HG02884 (cell line): ENCODE results near the gene UTP15.

Source experiments
- ATAC-seq: cut with Tn5 transposase; IDR thresholded peaks from one replicate; pipeline ENCODE4 v1.9.1; 2021; ENCODE audit warnings: mild to moderate bottlenecking, moderate library complexity; ENCODE audit not compliant: unreplicated experiment

UTP15 gene, protein sequence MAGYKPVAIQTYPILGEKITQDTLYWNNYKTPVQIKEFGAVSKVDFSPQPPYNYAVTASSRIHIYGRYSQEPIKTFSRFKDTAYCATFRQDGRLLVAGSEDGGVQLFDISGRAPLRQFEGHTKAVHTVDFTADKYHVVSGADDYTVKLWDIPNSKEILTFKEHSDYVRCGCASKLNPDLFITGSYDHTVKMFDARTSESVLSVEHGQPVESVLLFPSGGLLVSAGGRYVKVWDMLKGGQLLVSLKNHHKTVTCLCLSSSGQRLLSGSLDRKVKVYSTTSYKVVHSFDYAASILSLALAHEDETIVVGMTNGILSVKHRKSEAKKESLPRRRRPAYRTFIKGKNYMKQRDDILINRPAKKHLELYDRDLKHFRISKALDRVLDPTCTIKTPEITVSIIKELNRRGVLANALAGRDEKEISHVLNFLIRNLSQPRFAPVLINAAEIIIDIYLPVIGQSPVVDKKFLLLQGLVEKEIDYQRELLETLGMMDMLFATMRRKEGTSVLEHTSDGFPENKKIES

DNA sequence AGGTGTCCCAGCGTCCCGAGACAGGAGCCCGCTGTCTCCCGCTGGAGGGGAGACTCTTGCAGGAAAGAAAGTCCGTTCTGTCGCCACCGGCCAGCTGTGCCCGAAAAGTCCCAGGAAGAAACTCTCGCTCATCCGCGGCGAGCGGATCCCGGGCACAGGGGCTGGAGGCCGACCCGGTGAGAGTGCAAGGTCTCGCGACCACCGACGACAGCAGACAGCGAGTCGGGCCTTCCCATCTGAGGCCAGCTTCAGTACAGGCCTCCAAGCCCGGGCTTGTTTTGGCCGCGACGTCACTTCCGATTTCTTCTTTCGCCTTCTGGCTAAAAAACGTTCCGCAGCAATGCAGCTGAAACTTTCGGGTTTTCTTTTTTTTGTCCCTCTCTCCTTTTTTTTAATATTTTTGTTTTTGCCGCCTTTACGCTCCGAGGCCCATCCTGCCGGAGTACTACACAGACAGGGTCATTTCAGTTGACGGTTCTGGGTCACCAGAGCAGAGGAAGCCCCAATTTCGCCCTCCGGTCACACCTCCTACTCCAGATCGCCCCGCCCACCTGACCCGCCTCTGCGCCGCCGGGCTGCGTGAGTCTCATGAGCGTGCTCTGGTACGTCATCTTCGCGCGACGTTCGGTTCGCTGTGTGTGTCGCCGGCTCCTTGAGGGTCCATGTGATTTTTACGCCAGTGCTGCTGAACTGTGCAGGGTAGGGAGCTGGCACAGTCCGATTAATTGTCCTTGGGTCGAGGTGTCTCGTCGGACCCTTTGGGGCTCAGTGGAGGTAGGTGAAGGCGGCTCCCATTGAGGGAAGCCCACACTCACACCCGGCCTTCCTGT, at the start of gene UTP15, which contains the start of gene ANKRA2:
Gene UTP15 (plus strand): TSS at position 605 of the 830 bp plus-strand sequence. CDS start 1,602 bp downstream, outside the sequence.
Gene ANKRA2 (minus strand): TSS at position 501 of the 830 bp plus-strand sequence. CDS start 2,758 bp downstream, outside the sequence.
- peak; percentile 95 for ATAC-seq

DNA sequence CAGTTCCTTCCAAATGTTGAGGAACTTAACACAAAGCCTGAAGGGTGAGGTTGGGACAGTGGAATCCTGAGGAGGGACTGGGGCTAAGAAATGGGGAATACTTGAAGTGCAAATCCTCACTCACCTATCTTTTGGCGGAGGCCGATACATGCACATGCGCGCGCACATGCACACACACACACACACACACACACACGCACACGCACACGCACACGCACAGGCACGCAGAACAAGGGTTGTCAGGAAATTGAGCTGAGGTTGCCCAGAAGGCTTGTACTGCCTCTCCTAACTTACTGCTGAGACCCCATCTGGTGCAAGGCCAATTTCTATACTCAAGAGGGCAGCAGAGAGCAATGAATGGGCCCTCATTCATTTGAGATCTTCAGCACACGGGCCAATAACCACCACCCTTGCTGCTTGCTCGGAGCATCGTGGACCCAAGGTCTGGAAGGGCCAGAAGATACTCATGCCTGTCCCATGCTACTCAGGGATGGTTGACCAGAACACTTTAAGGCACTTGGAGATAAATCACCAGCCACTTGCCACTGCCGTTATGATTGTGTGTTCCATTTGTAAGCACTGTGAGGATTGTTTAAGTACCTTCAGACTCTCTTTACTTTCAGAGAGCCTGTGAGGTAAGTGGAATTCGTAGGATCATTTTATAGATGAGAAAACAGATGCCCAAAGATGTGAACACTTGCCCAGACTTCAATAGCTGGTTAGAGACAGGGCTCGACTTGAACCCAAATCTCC, 45.8 kb upstream of the UTP15 start:
- ATAC-seq, result peak; percentile 98

DNA sequence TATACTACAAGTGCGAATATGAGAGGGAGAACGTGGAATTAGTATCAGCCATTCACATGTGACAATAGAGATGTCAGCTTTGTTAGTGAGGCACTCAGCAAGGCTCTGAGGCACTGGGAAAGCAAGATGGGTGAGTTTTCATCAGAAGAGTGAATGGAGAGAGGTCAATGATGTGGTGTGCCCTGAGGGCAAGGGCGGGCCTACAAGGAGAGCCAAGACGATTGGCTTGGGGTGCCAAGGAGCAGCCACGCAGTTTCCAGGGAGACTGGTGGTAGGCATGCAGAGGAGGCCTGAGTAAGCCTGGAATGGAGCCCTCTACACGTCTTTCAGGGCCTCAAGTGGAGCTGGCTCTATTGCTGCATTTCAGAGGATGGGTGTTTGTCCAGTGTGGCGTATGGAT, 42.6 kb upstream of the UTP15 start:
- no peak for ATAC-seq

DNA sequence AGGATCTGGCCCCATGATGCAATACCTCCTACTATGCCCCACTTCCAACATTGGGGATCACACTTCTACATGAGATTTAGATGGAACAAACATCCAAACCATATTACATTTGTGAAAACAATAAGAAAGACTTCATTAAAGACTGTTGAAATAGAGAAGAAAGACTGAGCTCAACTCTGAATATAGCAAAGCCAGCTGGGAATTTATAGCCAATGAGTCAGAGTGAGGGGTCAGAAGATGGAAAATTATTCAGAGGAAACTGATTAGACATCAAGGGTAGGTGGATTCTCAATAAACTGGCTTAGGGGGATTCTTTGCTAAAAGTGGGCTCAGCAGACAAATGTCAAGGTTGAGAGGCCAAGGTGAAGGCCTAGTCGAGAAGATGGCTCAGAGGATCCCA, 41.7 kb upstream of the UTP15 start:
- no peak for ATAC-seq

DNA sequence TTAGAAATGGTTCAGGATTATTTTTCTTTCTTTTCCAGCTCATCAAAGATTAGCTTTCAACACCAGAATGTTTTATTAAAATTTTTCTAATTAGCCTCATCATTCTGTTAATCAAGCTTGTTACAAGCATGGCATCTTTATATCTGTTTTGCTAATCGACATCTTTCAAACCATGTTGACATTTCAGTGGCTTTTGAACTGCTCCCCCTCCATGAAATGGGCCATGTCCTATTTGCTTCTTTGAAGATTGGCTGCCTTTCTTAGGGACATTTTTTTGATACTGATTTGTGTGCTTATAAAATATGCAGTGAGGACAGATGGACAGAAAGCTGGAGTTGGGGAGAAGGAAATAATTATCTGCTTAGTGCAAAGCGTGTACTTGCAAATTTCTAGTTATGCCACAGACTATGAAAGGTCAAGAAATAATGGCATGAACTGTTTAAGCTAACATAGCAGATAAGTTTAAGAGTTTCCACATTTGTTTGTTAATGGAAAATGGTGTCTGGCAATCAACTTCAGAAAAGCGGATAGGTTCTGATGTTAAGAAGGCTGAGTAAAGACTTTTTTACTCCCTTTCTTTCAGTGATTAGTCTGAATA, 39.8 kb upstream of the UTP15 start:
- no peak for ATAC-seq

DNA sequence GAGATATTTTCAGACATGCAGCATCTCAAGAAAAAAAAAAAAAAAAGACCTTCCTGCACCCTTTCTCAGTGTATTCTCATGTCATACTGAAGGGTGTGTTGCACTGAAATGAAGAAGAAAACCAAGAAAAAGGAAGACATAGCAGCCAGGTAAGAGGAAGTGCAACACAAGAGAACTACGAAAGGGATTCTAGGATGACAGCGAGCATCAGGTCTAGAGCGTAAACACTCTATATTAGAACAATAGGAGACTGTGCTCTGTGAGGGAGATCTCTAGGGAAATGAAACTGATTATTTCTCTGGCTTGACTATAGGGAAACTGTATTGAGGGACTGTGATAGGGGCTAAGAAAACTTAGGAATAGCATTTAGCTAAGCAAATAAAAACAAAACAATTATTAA, 37.3 kb upstream of the UTP15 start:
- ATAC-seq, result no peak

DNA sequence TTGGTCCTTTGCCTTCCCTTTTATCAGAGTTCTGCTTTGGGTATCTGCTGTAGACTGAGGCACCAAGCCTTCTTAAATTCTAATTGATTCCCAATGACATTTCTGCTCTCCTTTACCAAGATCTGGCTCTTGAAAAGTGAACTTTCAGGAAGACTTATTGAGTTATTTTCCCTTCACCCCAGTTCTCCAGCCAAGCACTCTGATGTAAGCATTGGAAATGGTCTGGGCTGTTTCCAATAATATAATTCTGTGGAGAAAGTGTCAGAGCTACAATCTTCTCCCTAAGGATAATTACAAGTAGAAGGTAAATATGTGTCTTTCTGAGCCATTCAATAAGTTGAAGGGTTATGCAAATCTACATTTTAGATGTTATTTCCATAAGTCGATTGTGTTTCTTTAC, 36.5 kb upstream of the UTP15 start:
- ATAC-seq, result no peak

DNA sequence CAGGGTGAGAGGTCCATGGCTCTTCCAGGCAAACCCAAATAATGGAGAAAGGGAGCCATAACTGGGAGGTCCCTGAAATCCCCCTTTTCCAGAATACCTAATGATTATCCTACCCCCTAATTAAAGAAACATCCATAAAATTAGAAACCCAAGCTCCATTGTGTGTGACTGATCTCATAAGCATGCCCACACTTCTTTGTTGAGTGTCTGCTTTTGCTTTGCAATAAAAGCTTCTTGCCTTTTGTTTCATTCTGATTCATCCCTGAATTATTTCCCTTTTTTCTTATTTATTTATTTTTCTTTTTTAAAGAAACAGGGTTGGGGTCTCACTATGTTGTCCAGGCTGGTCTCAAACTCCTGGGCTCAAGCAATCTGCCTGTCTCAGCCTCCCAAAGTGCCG, 34.2 kb upstream of the UTP15 start:
- no peak for ATAC-seq

DNA sequence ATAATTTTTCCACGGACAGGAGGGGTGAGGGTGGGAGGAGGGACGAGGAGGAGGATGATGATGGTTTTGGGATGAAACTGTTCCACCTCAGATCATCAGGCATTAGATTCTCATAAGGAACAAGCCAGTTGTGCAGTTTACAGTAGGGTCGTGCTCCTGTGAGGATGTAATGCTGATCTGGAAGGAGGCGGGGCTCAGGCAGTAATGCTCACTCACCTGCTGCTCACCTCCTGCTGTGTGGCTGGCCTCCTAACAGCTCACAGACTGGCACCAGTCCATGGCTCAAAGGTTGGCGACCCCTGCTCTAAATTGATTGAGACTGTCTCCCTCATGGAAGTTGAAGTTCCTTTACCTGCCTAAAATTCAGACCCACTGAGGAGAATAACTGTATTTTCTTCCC, 33.3 kb upstream of the UTP15 start:
- no peak for ATAC-seq

DNA sequence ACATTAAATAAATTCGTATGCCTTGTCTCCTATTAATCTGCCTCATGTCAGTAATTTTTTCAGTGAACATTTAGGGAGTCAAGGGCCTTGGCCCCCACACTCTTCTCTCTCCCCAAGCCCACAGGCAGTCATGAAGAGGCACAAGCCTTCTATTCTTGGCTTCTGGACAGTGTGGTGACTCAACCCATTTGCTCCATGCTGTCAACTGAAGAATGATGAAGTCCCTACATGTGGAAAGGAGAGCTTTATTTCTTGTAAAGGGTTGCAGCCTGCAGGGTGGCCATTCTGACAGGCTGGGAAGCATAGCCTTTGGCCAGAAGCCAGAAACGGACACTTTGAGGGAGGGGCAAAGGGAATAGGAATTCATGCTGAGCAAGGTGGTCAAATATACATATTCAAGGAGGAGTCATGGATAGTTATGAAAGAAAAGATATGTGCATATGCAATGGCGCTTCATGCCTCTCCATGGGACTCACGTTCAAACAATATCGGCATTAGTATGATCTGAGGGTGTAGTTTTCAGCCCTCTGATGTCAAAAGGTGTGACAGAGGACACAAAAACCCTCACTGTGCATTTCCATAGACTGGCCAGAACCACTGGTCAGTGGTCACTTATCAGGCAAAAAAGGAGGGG, 31.4 kb upstream of the UTP15 start:
- ATAC-seq, result no peak

DNA sequence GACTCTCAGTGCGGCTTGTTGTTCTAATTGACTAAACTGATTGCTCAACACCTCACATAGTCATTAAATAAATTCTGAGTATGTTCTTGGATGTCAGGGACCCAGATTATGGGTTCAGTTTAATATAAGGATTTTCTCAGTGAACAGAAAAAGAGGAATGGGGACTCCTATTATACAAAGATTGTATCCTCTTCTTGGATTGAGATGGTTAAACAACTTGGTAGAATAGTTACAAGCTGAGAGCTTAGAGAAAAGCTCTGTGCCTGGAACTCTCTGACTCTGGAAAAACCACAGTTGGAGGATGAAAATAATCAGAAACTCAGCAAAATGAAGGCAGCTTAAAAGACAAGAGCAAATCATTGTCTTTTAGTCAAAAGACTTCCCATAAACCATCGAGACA, 30.6 kb upstream of the UTP15 start:
- ATAC-seq, result no peak

DNA sequence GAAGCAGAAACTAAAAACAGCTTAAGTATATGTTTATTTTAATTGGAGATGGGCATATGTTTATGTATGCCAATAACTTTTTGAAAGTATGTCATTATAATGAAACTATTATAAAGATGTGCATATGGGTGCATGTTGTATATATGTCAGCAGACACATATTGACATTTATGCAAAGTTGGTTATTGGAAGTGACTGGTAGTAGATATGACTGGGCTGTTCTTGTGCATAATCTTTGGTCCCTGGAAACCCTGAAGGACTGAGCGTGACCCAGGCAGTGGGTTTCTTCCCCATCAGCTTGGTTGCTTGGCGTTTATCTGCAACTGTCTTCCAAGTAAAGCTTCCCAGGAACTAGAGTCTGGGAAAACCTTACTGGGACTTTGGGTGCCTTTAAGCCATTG, 25.8 kb upstream of the UTP15 start:
- ATAC-seq, result no peak

DNA sequence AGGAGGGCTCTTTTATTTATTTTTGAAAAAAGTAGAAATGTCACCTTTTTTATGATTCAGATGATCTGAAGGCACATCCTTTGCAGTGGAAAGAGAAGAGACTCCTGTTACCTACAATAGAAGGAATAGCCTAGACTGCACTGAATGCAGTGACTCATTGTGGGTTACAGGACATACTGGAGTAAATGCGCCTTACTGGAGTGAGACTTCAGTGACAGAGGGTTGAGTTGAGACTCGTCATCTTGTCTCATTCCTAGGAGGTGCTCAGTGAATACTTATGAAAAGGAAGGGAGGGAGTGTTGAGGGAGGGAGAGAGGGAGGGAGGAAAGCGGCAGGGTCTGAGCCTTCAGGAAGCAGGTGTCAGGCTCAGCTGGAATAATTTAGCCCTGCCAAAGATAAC, 25.4 kb upstream of the UTP15 start:
- ATAC-seq, result no peak

DNA sequence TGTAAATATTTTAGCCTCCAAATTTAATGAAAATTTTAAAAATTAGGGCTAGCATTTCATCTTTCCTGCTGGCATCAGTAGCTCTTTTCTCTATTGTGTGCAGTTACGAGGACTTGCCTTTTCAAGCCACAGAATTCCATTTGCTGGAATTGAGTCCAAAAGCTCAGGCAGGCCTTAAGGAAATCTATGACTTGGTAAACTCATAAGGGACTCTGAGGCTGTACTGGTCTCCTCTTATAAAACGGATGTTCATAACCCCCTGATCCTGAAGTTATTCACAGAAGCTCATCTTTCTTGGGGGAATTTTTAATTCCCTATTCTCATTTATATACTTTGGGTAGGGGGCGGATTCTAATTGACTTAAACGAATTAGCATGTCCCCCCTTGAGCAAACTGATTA, 23.5 kb upstream of the UTP15 start:
- ATAC-seq, result no peak

DNA sequence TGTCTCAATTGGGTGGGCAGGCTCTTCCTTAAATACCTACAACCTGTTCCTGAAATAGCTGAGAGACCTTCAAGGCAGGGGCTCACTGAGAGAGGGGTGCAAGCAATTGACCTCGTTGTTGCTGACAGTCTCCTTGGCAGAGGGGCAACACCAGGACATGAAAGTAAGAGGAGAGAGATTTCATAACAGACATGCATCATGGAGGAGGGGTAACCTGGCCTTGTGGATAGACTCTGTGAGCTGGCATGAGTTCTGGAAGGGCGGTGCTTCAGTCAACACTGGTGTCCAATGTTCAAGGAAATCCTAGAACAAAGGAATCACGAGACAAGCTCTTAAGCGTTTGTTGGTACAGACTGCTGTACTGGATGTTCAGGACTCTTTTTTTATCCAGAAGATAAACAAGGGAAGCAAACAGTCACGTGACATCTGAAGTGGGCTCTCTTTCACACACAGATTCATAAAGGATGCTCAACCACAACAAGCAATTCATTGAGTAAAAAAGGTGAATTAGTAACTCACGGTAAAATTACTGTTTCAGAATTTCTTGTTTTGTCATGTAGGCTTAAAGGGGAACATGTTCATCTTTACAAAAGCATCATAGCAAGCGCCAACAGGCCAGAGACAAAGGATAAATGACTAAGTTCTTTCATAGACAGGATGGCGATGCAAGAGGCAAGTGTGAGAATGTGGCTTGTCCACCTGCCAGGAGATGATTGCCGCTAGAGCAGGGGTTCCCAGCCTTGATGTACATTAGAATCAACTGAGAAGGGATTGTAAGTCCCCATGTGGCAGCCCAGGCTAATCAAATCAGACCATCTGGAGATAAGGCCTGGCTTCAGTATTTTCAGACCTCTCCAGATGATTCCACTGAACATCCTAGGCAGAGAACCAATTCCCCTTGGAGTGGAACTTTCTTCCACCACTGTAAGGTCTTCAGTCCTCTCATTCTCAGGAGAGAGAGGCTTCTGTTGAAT, 20.8 kb upstream of the UTP15 start:
- ATAC-seq, result no peak

DNA sequence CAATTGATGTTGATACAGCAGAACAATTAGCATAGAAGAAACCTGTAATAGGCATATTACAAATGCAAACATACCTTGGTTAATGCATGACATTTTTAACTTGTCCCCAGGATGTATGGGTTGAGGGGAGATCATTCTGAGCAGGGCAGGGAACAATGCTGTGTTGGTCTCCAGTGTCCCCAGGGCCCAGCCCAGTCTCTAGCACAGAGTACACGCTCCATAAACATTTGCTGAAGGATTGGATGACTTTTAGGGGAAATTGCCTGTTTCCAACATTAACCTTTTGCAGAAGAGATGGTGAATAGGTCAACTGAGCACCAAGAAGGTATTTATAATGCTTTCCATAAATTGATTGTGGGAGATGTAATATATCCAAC, 20.2 kb upstream of the UTP15 start:
- ATAC-seq, result no peak

DNA sequence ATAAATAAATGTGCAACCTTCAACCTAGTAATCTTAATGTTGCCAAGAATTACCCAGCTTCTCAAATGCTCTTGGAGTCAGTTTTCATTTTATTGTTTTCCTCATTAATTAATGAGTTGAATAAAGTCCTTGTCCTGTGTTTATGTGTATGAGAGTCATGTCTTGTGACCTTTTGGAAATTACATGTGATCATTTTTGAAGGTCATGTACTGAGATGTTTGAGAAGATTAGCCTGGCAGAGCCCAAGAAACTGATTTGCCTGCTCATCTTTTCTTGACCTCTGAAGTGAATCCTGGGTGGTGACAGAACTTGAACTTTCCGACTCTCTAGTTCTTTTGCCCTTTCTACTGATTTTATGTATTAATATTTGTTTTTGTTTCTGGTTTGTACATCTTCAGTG, 15.5 kb upstream of the UTP15 start:
- ATAC-seq, result no peak

DNA sequence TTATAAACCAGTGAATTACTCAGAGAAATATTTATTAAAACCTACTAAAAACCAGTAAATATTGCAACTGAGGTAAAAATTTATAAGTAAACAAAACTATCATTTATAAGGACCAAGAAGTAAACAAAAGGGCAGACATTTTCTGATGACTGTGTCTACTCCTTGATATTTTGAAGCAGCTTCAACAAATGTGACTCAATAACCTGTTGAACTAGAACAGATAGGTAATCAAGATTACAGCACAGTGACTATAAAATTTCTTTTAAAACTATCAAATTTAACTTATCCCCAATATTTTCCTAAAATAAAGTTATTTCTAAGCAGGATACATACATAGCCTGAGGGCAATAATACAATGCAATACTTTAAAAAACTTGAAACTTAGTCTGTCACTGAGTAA, 12.9 kb upstream of the UTP15 start:
- no peak for ATAC-seq

DNA sequence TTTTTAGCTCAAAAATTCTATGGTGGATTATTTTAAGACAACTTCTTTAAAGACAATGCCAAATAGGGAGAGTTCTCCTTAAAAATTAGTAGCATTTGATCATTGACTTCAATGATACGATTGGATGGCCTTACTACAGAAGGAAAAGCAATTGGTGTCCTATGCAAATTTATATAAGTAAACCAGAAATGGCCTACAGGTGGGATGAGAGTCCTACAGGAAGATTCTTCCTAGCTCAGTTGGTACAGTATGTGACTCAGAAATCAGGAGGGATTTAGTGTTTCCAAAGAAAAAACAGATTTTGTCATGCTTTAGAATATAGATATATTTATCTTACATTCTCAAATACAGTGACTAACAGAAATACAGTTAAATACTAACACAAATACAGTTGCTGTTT, 6.6 kb upstream of the UTP15 start:
- no peak for ATAC-seq
